HG03457 (cell line): ENCODE results near the gene RMI1.

ENCODE experiments used
- ATAC-seq: cut with Tn5 transposase; IDR thresholded peaks from one replicate; pipeline ENCODE4 v1.9.1; 2021; ENCODE audit warnings: moderate number of reproducible peaks; ENCODE audit not compliant: unreplicated experiment

Gene RMI1

DNA sequence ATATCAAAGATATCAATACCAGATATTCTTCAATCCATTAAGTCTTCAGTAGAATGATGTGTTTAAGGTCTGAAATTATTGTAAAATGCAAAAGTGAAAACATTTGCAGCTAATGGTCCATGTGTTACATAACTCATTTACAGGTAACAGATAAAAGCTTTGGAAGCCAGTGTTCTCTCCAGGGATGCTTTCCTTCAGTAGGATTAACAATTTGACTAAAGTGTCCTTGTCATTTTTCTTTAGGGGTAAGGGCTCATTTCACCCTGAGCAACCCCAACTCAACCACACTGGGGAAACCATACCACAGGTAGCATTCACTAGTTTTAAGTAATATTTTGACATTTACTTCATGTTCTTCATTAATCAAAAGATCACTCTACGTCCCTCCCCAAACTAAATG lies 13.5 kb upstream of the RMI1 start:
- no peak for ATAC-seq

DNA sequence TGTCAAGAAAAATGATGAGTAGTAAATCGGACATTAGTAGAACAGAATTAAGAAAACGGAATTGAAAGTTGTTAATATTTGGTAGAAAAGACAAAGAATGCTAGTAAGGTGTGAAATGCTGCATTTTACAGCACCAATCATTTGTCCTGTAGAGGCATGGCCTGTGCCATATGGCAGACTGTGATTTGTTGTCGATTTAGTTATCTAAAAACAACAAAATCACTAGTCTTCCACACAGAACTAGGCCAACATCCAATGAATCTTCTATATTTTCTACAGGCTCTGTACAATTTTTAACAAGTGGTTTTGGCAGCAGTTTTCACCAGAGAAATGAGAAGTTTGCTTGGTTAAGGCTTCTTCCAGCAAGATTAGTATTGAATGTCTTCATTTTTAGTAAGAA lies 11.0 kb upstream of the RMI1 start:
- ATAC-seq: no peak

DNA sequence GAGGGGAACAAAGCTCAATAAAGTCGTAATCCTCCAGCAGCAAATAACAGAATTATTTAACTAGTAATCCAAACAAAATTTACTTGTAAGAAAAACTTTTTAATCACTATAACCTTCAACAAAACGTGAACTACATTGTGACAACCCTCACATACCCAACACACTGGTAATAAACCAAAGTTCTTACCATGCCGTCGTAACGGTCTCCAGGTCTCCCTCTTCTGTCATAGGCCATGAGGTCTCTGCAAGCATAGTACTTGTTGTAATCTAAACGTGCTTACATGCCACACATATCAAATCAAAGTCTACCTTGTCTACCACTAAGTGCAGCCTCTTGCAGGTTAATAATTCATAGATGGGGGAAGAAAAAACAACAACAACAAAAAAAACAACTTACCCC lies 9.1 kb upstream of the RMI1 start:
- no peak for ATAC-seq

DNA sequence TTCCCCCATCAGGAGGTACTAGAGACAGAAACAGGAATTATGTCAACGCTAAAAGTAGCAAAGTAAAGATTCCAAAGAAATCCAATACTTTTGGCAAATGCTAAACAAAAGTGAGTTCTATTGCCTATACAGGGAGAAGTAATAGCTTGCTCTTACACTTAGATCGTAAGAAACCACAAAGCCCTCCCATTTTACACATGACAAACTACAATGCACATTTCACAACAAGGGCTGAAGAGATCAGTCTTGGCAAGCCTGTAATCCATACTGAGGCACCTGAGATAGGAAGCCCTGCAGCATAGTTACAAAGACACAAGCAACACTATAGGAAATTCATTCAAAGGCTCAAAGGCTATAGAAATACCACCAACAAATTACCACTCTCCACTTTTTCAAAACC lies 8.3 kb upstream of the RMI1 start:
- ATAC-seq: no peak

DNA sequence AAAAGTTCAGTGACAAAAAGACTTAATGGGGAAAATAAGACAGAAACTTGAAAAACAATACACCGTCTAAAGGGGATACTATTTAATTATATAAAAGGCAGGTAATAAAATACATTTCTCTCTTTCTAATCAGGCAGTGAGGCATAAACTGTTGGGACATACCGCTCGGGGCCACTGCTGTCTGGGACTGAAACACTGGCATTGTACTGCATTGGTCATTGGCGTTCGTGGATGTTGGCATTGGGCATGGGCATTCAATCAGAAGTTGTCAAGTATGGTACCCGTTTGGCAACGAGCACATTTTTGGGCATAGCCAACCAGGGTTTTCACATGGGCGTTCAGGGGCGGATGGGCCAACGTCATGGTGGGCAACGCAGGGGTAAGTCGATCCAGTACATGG lies 5.3 kb upstream of the RMI1 start:
- no peak for ATAC-seq

DNA sequence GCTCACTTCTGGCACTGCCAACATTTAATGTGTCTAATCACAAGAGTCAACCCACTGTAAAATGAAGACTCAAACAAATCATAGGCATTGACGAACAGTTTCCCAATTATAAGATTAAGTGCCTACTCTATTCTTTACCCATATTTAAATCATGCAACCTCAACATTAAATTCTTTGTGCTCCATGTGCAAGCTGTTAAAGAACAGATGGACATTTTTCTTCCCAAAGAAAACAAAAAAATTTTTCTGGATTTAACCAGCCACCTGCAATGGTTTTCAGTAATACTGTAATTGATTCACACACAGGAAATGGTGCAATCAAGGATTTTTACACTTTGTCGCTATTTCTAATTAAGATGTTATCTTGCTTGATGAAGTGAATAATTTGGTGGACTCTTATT lies 4.2 kb upstream of the RMI1 start:
- no peak for ATAC-seq

DNA sequence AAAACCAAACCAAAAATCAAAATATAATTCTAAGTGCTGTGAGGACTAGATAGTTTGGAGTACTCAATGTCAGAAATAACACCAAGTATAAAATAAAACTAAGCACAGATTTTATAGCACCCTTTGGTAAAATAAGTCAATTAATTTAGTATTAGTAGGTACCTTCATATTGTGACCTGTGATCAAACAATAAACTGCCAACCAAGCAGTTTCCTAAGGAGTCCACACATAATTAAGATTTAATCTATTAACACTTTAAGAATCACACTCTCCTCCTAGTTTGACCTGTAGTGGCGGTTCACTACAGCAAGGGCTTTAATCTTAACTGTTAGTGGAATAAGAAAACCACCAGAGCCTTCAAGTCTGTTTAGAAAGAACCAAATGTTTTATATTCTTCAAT lies 3.4 kb upstream of the RMI1 start:
- ATAC-seq: no peak

DNA sequence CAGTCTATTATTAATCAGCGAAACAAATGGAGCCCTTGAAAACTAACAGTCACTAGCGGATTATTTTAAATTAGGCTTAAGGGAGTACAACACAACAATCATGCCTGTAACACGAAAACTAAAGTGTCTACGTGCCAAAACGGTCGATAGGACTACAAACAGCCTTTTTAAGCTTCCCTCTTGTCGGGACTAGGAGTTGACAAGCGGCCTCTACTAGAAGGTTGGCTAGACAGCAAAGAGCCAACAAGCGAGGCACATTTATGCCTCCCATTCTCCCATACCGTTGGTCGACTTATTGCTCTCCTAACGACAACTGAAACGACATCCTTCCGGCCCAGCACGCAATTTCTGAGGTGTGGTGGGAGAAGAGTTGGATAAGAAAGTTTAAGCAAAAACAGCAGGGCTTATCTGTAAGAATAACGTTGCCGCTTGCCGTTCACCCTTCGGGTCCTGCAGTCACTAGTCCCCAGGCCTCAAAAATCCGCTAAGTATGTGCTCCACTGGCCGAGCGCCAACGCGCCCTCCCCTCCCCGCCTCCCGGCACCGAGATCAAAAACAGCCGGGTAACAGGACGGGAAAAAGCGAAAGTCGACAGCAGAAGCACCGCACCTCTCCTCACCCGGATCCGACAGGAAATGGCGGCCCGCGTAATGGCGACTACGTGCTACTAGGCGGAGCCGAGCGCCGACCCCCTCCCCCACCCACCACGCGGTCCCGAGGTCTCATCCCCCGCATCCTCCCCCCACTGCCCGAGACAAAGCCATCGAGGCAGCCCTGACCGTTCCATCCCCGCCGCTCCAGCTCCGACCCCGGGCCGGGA lies 1.4 kb upstream of the RMI1 start:
- no peak for ATAC-seq

DNA sequence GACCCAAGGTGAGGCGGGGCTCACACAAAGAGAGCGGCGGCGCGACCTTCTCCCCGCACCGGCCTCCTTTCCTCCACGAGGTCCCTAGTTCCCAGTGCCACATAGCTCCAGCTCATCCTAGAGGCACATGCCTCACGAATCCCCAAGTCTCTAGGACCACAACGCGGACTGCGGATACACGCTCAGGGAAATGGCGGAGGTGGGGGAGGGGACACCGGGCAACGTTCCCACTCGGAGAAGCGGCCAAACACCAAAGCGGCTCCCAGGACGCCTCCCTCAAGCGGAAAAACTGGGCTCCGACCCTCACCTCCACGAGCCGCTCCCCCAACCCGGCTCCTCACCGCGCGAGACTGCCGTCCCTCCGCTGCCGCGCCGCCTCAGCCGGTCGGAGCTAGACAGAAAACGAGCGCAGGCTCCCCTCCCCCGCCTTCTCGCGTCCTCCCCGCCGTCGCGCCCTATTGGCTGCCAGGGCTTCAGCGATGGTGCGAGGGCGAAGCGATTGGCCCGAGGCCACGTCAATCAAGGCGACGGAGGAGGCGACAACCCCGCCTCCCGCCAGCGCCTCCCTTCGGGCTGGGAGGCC lies 702 bp upstream of the RMI1 start, which contains the start of gene HNRNPK:
Gene HNRNPK (minus strand): TSS at position 404 of the 583 bp plus-strand sequence. CDS start 1,963 bp downstream, outside the sequence.
- ATAC-seq: peak; percentile 79

DNA sequence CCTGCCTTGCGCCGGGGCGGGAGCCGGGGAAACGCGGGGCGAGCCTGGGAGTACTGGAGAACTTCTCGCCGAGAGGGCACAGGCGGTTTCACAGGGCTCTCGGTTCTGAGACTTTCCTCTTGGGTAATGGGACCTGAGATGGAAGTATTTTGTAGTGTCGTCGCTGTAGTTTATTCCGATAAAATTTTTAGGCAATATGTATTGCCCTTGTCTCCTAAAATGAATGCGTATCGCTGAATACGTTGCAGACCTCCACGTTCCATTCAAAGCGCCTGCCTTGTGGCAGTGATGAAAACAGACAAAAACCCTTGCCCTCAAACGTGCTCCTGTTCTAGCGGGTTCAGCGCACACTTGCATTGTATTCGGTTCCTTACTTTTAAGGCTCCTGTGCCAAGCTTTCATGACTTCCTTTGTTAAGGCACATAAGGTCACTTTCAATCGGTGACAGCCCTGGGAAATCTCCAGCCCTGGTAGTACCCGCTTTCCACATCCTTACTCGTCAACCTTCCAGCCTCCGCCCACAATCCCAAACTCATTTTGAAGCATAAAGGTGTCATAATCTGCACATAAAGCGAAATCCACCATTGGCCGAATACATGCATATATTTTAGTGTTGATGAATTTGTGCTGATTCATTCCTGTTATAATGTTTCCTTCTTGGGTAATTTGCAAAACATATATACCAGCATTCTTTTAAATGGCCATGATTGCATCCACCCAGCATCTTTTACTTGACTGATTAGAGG lies 694 bp downstream of the RMI1 start:
- no peak for ATAC-seq

DNA sequence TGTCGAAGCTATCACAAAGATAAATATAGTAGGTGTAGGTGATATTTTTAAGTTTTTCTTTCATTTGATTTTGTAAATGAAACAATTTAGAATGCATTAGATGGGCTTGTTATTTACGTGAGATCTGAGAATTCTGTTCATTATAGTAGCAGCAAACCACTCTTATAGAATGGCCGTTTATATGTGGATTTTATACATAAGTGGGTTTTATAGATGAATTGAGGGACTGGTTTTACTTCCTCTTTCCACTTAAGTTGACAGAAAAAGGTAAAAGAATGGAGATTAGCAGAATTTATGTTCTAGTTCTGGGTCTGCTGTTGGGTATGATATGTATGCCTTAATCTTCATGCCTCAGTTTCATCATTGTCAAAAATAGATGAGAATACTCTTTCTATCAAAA lies 5.6 kb downstream of the RMI1 start:
- no peak for ATAC-seq

DNA sequence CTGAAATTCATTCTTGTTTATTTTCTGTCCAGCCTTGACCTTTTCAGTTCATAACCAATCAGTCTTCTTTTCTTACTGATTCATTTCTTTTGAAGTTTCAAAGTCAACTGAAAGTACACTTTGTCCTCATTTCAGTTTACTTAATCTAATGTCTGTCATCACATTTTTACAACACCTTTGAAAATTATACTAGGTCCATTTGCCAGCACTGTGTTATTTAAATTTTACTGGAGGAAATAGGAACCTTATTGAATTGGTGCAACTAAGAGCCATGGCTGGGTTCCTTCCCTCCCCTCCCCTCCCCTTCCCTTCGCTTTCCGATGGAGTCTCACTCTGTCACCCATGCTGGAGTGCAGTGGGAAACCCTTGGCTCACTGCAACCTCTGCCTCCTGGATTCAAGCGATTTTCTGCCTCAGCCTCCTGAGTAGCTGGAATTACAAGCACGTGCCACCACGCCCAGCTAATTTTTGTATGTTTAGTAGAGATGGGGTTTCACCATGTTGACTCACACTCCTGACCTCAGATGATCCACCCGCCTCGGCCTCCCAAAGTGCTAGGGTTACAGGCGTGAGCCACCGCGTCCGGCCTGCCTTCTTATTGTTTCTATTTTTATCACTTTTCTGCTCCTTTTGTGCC lies 6.3 kb downstream of the RMI1 start:
- ATAC-seq: no peak

DNA sequence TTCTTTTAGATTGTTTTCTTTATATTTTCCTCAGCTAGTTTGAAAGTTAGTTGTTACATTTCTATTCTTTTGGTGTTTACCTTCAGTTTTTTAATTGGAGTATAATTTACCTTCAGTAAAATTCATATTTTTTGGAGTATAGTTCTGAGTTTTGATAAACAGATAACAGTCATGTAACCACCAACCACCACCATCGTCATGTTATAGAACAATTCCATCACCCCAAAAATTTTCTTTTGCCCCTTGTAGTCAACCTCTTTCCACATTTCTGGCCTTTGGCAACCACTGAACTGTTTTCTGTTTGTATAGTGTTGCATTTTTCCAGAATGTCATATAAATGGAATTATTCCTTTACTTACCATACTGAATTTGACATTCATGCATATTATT lies 6.8 kb downstream of the RMI1 start:
- no peak for ATAC-seq

DNA sequence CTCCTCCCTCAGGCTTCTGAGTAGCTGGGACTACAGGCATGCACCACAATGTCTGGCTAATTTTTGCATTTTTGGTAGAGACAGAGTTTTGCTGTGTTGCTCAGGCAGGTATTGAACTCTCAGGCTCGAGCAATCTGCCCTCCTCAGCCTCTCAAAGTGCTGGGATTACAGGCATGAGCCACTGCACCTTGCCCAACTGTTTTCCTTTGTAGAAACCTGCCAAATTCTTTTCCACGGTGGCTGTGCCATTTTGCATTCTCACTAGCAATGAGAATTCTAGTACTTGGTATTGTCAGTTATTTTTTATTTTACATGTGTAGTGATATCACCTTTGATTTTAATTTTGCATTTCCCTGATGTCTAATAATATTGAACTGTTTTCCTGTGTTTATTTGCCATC lies 7.8 kb downstream of the RMI1 start:
- ATAC-seq: no peak

DNA sequence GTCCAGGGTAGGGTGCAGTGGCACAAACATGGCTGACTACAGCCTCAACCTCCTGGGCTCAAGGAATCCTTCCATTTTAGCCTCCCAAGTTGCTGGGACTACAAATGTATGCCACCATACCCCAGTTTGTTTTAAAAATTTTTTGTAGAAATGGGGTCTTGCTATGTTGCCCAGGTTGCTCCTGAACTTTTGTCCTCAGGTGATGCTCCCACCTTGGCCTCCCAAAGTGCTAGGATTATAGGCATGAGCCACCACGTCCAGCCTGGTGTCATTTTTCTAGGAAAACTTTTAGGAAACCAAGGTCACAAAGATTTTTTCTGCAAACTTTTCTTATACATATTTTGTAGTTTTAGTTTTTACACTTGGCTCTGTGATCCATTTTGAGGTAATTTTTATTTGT lies 10.8 kb downstream of the RMI1 start:
- ATAC-seq: no peak

DNA sequence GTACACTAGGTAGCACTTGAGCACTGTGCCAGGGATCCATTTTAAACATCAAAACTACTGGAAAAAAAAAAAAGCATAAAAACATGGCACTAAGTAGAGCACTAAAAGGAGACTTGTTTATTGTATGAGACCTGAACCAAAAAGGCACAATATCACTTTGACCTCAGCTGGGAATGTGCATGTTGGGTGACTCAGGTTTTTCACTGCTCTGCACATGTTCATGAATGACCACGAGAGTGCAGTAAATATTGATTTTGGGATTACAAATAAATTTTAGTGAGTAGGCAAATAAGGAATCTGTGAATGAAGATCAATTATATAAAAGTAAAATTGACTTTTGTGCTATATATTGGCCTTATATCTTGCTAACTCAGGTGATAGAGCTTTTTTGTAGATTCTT lies 11.8 kb downstream of the RMI1 start:
- ATAC-seq: no peak

DNA sequence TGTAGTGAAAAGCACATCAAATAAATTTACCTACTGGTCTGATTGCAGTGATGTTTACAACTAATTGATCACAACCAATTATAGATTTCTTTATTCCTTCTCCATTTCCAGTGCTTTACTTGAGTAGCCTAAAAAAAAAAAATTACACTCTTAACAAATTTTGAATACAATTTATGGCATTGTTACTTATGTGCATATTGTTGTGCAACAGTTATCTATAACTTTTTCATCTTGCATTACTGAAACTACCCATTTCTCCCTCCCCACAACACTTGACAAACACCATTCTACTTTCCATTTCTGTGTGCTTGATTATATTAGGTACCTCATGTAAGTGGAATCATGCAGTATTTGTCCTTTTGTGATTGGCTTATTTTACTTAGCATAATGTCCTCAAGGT lies 12.3 kb downstream of the RMI1 start:
- ATAC-seq: no peak

DNA sequence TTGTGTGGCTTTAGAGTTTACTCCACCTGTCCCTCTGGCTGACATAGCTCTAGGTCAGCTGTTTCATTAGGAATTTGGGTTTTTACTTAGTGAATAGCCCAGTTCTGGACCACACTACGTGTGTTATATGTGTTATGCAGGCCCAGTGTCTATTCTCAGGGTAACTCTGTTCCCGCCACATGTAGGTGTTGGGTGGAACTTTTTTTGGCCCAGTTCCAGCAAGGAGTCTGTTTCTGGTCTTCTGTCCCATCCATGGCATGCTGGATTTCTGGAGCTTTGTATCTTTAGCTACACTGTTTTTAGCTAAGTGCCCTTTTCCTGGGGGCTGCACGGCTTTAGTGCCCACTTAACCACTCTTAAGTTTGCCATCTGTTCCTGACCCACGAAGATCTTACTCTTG lies 15.5 kb downstream of the RMI1 start:
- no peak for ATAC-seq

DNA sequence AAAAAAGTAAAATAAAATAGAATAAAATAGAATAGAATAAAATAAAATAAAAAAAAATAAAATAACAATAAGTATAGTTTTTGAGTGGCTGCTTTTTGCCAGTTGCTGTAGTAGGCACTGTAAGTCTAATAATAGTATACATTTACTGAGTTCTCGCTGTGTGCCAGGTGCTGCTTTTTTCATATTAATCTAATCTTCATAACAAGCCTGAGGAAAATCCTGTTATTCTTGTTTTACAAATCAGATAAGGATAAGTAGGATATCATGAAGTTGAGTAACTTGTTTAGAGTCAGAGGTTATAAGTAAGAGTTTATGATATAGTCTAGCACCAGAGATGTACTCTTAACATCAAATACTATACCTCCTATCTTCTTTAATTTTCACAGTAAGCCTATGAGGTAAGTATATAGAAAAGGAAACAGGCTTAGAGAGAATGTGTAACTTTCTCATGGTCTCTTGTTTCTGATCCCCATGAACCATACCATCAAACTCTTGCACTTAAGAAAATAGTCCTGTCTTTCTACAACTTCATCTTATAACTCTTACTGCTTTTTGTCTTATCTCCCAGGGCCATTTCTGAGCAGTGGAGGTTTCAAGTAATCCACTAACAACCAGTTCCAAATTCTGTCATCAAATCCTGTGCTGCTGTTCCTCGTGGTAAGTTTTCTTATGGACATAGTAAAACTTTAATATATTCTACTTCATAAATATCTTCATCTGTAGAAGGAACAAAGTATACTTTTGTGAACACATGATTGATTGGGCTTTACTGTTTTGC lies 18.7 kb downstream of the RMI1 start:
- no peak for ATAC-seq

DNA sequence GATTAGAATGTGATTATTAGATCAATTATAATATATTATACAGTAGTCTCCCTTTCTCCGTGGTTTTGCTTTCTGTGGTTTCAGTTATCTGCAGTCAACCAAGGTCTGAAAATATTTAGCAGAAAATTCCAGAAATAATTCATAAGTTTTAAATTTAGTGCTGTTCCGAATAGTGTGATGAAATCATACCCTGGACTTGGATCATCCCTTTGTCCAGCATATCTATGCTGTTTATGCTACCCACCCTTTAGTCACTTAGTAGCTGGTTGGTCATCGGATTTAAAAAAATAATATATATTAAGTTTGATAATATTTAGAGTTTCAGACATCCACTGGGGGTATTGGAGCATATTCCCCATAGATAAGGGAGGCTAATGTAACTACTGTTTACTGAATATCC lies 19.6 kb downstream of the RMI1 start:
- ATAC-seq: no peak

DNA sequence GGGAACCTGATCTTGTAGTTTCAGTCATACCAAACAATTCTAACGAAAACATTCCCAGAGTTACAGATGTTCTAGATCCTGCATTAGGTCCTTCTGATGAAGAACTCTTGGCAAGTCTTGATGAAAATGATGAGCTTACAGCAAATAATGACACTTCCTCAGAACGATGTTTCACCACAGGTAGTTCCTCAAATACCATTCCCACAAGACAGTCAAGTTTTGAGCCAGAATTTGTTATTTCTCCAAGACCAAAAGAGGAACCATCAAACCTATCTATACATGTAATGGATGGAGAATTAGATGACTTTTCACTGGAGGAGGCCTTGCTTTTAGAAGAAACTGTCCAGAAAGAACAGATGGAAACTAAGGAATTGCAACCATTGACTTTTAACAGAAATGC lies 21.0 kb downstream of the RMI1 start:
- no peak for ATAC-seq
